HCT116 (cell line): ENCODE data around the gene KDM1B. TPM values are rescaled to one million over a fixed set of nuclear protein-coding genes. Genes with fewer than 3 reads are reported as not detected.

Experiments
- ATAC-seq: fragments of 200-7000 bp; cut with Tn5 transposase; 2 replicates; pipeline ENCODE4 v1.9.1; 2020; ENCODE audit warnings: mild to moderate bottlenecking, moderate library complexity
- BruUV-seq: library from RNA; stranded (reverse); fragments of 400-500 nt; replicated peaks from 2 replicates; lab custom pipeline; 2021; lab: Mats Ljungman, UMichigan
- CTCF ChIA-PET: fragments of 300-600 bp; sonication (Branson Sonifier 250); formaldehyde crosslinking; loops from one replicate; lab custom pipeline; 2021; ENCODE audit warnings: antibody characterized with exemption; lab: Charles Lee
- POLR2A ChIA-PET: fragments of 300-600, 350-600 bp; sonication (Branson Sonifier 250); formaldehyde crosslinking; loops from one replicate; lab custom pipeline; 2021; ENCODE audit warnings: antibody characterized with exemption; lab: Charles Lee
- RAD21 ChIA-PET, 2 experiments: fragments of 300-600 bp; sonication (Branson Sonifier 250); formaldehyde crosslinking; loops; one replicate each; lab custom pipeline; 2023; ENCODE audit warnings: low total read pairs in 2 of 2; ENCODE audit not compliant: uncharacterized antibody in 2 of 2, unreplicated experiment in 2 of 2, low non-redundant PET in 1 of 2; lab: Charles Lee
- DNase-seq: peaks from one replicate; pipeline ENCODE4 v3.0.0-alpha.2; 2010; ENCODE audit warnings: low read depth, low spot score
- H2AFZ ChIP-seq: fragments of 200-600 bp; shearing (Covaris generic), sonication (generic); 2 replicates; pipeline ENCODE4 v1.6.1; 2017; ENCODE audit warnings: low read depth, mixed run types, mixed read lengths, antibody characterized with exemption, low read length; ENCODE audit not compliant: poor library complexity, severe bottlenecking
- H3K27ac ChIP-seq: 2 replicates; pipeline ENCODE4 v1.5.1; 2012; ENCODE audit warnings: low read depth, low read length
- H3K27me3 ChIP-seq: fragments of 200-600 bp; sonication (generic); 2 replicates; pipeline ENCODE4 v1.6.1; 2016; ENCODE audit warnings: mixed run types, low read length, mixed read lengths; ENCODE audit not compliant: insufficient read depth
- H3K36me3 ChIP-seq, 2 experiments: fragments of 200-500 bp in 1 of 2; fragments of 200-600 bp in 1 of 2; sonication (Bioruptor generic) in 1 of 2; sonication (generic) in 1 of 2; 2 replicates each; pipeline versions ENCODE4 v1.5.1 to v1.6.1; 2014 to 2016; ENCODE audit warnings: low read length in 2 of 2, inconsistent platforms in 1 of 2, mixed read lengths in 1 of 2, mixed run types in 1 of 2; ENCODE audit not compliant: insufficient read depth in 2 of 2, control insufficient read depth in 1 of 2
- H3K4me1 ChIP-seq, 2 experiments: fragments of 200-600 bp in 1 of 2; sonication (generic) in 1 of 2; 2 replicates each; pipeline versions ENCODE4 v1.5.1 to v1.6.1; 2012 to 2017; ENCODE audit warnings: low read length in 2 of 2, inconsistent platforms in 1 of 2, mild to moderate bottlenecking in 1 of 2, mixed read lengths in 1 of 2, mixed run types in 1 of 2, moderate library complexity in 1 of 2; ENCODE audit not compliant: insufficient read depth in 2 of 2, control insufficient read depth in 1 of 2
- H3K4me2 ChIP-seq: fragments of 200-600 bp; sonication (generic); 2 replicates; pipeline ENCODE4 v1.6.1; 2017; ENCODE audit warnings: mixed run types, low read length, mixed read lengths
- H3K4me3 ChIP-seq, 2 experiments: fragments of 200-600 bp in 1 of 2; sonication (generic) in 1 of 2; replicated peaks in 1 of 2; 2 replicates each; pipeline ENCODE4 v1.5.1; 2011 to 2016; ENCODE audit warnings: low read length in 2 of 2, control low read depth in 1 of 2, low read depth in 1 of 2, mild to moderate bottlenecking in 1 of 2, mixed read lengths in 1 of 2, mixed run types in 1 of 2
- H3K79me2 ChIP-seq: fragments of 200-600 bp; sonication (generic); 2 replicates; pipeline ENCODE4 v1.6.1; 2017; ENCODE audit warnings: mild to moderate bottlenecking, mixed run types, low read length, moderate library complexity, mixed read lengths; ENCODE audit not compliant: insufficient read depth
- H3K9ac ChIP-seq: fragments of 200-600 bp; sonication (generic); 2 replicates; pipeline ENCODE4 v1.6.1; 2016; ENCODE audit warnings: low read length, mixed read lengths
- H3K9me2 ChIP-seq: fragments of 200-600 bp; sonication (generic), shearing (Covaris generic); 2 replicates; pipeline ENCODE4 v1.6.1; 2017; ENCODE audit warnings: mixed run types, mild to moderate bottlenecking, moderate library complexity; ENCODE audit not compliant: insufficient read depth
- H3K9me3 ChIP-seq, 2 experiments: fragments of 200-500 bp in 1 of 2; fragments of 200-600 bp in 1 of 2; sonication (Bioruptor generic) in 1 of 2; sonication (generic) in 1 of 2; 2 replicates each; pipeline ENCODE4 v1.6.1; 2014 to 2017; ENCODE audit warnings: low read length in 2 of 2, mixed read lengths in 2 of 2, inconsistent platforms in 1 of 2, low read depth in 1 of 2, mild to moderate bottlenecking in 1 of 2, mixed run types in 1 of 2, moderate library complexity in 1 of 2; ENCODE audit not compliant: control insufficient read depth in 1 of 2, insufficient read depth in 1 of 2
- H4K20me1 ChIP-seq: fragments of 200-600 bp; sonication (generic), shearing (Covaris generic); 2 replicates; pipeline ENCODE4 v1.6.1; 2017; ENCODE audit warnings: mixed run types, mild to moderate bottlenecking, moderate library complexity; ENCODE audit not compliant: insufficient read depth
- ATF3 ChIP-seq: IDR thresholded peaks from 2 replicates; pipeline ENCODE4 v1.6.1; 2012
- CBX3 ChIP-seq: IDR thresholded peaks from 2 replicates; pipeline ENCODE4 v1.6.1; 2012; ENCODE audit warnings: low read depth
- CEBPB ChIP-seq: IDR thresholded peaks from 2 replicates; pipeline ENCODE4 v1.6.1; 2012; ENCODE audit warnings: low read depth
- CTCF ChIP-seq, 3 experiments: fragments of 200-600 bp in 1 of 3; sonication (generic) in 1 of 3; IDR thresholded peaks in 2 of 3; conservative IDR thresholded peaks in 1 of 3; 2 replicates each; pipeline ENCODE4 v1.5.1; 2012 to 2017; ENCODE audit warnings: low read depth in 2 of 3, low read length in 2 of 3, antibody characterized with exemption in 1 of 3, borderline replicate concordance in 1 of 3, control low read depth in 1 of 3, mild to moderate bottlenecking in 1 of 3, mixed read lengths in 1 of 3, mixed run types in 1 of 3, moderate library complexity in 1 of 3; ENCODE audit not compliant: insufficient read depth in 1 of 3
- EGR1 ChIP-seq: IDR thresholded peaks from 2 replicates; pipeline ENCODE4 v1.6.1; 2012; ENCODE audit warnings: low read depth
- EZH2 ChIP-seq: fragments of 200-600 bp; sonication (generic); IDR thresholded peaks from 2 replicates; pipeline ENCODE4 v1.6.1; 2017; ENCODE audit warnings: antibody characterized with exemption, mixed run types
- EZH2phosphoT487 ChIP-seq: fragments of 200-600 bp; IDR thresholded peaks from 2 replicates; pipeline ENCODE4 v1.6.1; 2018; ENCODE audit warnings: antibody characterized with exemption, borderline replicate concordance
- FOSL1 ChIP-seq: IDR thresholded peaks from 2 replicates; pipeline ENCODE4 v1.6.1; 2012; ENCODE audit warnings: low read depth
- JUND ChIP-seq: IDR thresholded peaks from 2 replicates; pipeline ENCODE4 v1.6.1; 2012
- POLR2A ChIP-seq: IDR thresholded peaks from 2 replicates; pipeline ENCODE4 v1.7.0; 2011; ENCODE audit warnings: borderline replicate concordance; ENCODE audit not compliant: insufficient read depth, insufficient read length; ENCODE audit errors: extremely low read depth
- RAD21 ChIP-seq: IDR thresholded peaks from 2 replicates; pipeline ENCODE4 v1.6.1; 2012; ENCODE audit warnings: low read depth, mild to moderate bottlenecking
- SIN3A ChIP-seq: IDR thresholded peaks from 2 replicates; pipeline ENCODE4 v1.6.1; 2012; ENCODE audit warnings: low read depth
- SP1 ChIP-seq: IDR thresholded peaks from 2 replicates; pipeline ENCODE4 v1.6.1; 2012; ENCODE audit warnings: low read depth
- SRF ChIP-seq: IDR thresholded peaks from 2 replicates; pipeline ENCODE4 v1.6.1; 2012; ENCODE audit warnings: low read depth
- TCF7L2 ChIP-seq: IDR thresholded peaks from 2 replicates; pipeline ENCODE4 v1.7.0; 2011; ENCODE audit warnings: borderline replicate concordance, inconsistent platforms; ENCODE audit not compliant: insufficient read depth, insufficient read length; ENCODE audit errors: extremely low read depth
- YY1 ChIP-seq: IDR thresholded peaks from 2 replicates; pipeline ENCODE4 v1.6.1; 2011; ENCODE audit warnings: low read length, low read depth, moderate library complexity, mild to moderate bottlenecking; ENCODE audit not compliant: insufficient replicate concordance; ENCODE audit errors: extremely low read depth
- ZFX ChIP-seq: fragments of 450-650 bp; IDR thresholded peaks from 2 replicates; pipeline ENCODE4 v1.6.1; 2017
- ZNF274 ChIP-seq: fragments of 200-500 bp; sonication (Bioruptor generic); IDR thresholded peaks from 2 replicates; pipeline ENCODE4 v1.6.1; 2014; ENCODE audit warnings: mild to moderate bottlenecking, low read depth, low read length, inconsistent platforms
- intact Hi-C: fragments of 100-400 bp; cut with micrococcal nuclease; formaldehyde crosslinking; loops from 2 replicates; pipeline ENCODE4 v1.10.0; 2022
- total RNA-seq: library from RNA; stranded (reverse); gene quantifications from one replicate; pipeline ENCODE4 v1.2.1, GENCODE V29; 2021; ENCODE audit not compliant: unreplicated experiment
- TF ChIP-seq, protein P1 (sequence below): IDR thresholded peaks from 2 replicates; pipeline ENCODE4 v1.6.1; 2012; ENCODE audit warnings: low read depth
- TF ChIP-seq, protein P2 (sequence below): IDR thresholded peaks from 2 replicates; pipeline ENCODE4 v1.6.1; 2012

KDM1B gene
- total RNA-seq, 1 experiment from 2014 or later = 24.5 TPM

DNA sequence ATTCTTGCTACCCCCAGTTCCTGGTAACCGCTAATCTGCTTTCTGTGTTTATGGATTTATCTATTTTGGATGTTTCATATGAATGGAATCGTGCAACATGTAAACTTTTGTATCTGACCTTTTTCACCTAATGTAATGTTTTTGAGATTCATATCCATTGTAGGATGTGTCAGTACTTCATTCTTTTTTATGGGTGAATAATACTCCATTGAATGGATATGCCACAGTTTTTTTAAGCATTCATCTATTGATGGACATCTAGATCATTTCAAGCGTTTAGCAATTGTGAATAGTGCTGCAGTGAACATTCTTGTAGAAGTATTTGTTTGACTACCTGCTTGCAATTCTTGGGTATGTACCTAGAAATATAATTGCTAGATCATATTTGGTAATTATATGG, 13.0 kb downstream of the KDM1B start:
- Histone ChIP-seq H3K79me2 (no peaks in the 10 kb centered on the region), H4K20me1 (no peaks in the 10 kb centered on the region), H3K4me1 (no peaks in the 10 kb centered on the region), H3K27ac (no peak overlapping the region), H3K9me2 (no peaks in the 10 kb centered on the region), H3K4me2 (no peak overlapping the region), H3K9me3 (no peaks in the 10 kb centered on the region; a peak in 1 of 4 replicates), H3K27me3 (no peaks in the 10 kb centered on the region), H3K36me3 (peaks cover 2 to 13% of the 10 kb centered on the region in 2 experiments; a peak in 3 of 4 replicates), H2AFZ (no peak overlapping the region), H3K9ac (no peak overlapping the region), H3K4me3 (no peak overlapping the region)
- intact Hi-C loops = no loop called here
- ATAC-seq (no peak), DNase-seq (no peak)
- CTCF ChIA-PET = no interaction called here
- RAD21 ChIA-PET = no interaction called here
- no TSS peak for BruUV-seq
- POLR2A ChIA-PET = no interaction called here
- TF ChIP-seq EZH2 (no peak), CEBPB (no peak), TCF7L2 (no peak), JUND (no peak), RAD21 (no peak), ZNF274 (no peak), SIN3A (no peak), POLR2A (no peak), YY1 (no peak), ZFX (no peak), EGR1 (no peak), CBX3 (no peak), SRF (no peak), FOSL1 (no peak), SP1 (no peak), EZH2phosphoT487 (no peak), ATF3 (no peak), CTCF (IDR thresholded peaks at IDR 0.05 in 2 of 3, conservative IDR thresholded peaks at IDR 0.05 in 1 of 3; ENCODE audit: borderline replicate concordance in 1 of 3, insufficient read depth in 1 of 3, low read depth in 2 of 3, low read length in 2 of 3) (no peak)
- TF ChIP-seq, protein P1, sequence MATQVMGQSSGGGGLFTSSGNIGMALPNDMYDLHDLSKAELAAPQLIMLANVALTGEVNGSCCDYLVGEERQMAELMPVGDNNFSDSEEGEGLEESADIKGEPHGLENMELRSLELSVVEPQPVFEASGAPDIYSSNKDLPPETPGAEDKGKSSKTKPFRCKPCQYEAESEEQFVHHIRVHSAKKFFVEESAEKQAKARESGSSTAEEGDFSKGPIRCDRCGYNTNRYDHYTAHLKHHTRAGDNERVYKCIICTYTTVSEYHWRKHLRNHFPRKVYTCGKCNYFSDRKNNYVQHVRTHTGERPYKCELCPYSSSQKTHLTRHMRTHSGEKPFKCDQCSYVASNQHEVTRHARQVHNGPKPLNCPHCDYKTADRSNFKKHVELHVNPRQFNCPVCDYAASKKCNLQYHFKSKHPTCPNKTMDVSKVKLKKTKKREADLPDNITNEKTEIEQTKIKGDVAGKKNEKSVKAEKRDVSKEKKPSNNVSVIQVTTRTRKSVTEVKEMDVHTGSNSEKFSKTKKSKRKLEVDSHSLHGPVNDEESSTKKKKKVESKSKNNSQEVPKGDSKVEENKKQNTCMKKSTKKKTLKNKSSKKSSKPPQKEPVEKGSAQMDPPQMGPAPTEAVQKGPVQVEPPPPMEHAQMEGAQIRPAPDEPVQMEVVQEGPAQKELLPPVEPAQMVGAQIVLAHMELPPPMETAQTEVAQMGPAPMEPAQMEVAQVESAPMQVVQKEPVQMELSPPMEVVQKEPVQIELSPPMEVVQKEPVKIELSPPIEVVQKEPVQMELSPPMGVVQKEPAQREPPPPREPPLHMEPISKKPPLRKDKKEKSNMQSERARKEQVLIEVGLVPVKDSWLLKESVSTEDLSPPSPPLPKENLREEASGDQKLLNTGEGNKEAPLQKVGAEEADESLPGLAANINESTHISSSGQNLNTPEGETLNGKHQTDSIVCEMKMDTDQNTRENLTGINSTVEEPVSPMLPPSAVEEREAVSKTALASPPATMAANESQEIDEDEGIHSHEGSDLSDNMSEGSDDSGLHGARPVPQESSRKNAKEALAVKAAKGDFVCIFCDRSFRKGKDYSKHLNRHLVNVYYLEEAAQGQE = no peak
- TF ChIP-seq, protein P2, sequence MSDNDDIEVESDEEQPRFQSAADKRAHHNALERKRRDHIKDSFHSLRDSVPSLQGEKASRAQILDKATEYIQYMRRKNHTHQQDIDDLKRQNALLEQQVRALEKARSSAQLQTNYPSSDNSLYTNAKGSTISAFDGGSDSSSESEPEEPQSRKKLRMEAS = no peak
